COLO829 (cell line): ENCODE data around the gene DUS2.

Experiments
- DNase-seq: peaks from one replicate; pipeline ENCODE4 v3.0.0; 2012; ENCODE audit warnings: low spot score

Gene DUS2

GRCh38 chr16:68077866-68078700 is 55.0 kb downstream of the DUS2 start:
- DNase-seq = no peak

- DNase-seq = no peak
Measured at GRCh38 chr16:68078701-68079375, 55.8 kb downstream of the DUS2 start.

- no peak for DNase-seq
Measured at GRCh38 chr16:68079376-68079625, 56.2 kb downstream of the DUS2 start.

- no peak for DNase-seq
Measured at GRCh38 chr16:68079626-68080344, 56.7 kb downstream of the DUS2 start.

DNA sequence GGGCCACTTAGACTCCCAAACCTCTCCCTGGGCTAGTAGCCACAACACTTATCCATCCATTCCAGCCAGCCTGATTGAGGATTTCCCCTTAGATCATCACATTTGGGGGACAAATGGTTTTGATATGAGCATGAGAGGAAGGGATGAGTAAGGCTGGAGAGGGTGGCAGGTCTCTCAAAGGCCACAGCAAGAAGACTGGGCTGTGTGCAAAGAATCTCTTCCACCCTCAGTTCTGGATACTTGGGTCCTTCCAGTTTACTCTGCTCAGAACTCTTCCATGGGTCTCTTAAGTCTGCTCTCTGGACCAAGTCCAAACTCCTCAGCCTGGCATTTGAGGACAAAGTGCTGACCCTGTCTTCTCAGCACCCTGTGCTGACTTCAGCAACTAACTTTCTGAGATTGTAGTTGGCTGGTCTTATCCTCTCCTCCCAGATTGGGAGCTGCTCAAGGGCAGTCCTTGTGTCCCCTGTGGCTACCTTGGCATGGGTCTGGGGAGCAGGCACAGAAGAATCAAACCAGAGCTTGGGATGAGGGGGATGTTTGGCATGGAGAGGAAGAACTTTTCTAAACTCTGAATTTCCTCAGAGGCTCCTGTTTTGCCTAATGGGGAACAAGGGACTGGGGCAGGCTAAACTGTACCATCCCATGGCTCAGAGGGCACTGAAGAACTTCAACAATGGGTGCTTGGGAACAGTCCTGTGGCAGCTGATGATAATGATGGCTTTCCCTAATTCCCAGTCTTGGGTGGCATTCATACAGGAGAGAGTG is 59.0 kb downstream of the DUS2 start:
- no peak for DNase-seq

DNA sequence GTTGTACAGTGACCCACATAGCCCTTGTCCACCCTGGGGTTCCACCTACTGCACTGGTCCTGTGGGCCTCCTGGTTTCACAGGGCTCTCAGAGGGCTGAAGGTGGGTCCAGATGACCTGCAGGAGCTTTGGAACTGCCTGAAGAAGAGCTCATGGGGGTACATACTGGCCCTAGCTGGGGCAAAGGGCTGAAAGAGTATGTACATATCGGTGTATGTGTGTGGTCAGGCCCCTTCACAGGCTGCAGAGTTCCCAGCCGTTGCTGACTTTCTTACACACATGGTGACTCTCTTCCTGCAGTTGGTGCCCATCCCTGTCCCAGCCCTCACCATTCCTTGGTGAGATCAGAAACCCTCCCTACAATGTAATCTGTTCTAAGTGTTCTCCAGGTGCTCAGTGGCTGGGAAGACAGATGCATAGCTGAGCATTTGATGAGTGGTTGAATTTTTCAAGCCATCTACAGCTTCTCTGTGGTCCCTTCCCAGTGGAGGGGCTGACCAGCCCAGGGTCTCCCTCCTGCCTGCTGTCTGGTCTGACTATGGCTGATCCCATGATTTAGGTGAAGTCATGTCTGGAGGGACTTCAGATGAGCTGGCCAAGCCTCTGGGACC is 59.6 kb downstream of the DUS2 start:
- no peak for DNase-seq

DNA sequence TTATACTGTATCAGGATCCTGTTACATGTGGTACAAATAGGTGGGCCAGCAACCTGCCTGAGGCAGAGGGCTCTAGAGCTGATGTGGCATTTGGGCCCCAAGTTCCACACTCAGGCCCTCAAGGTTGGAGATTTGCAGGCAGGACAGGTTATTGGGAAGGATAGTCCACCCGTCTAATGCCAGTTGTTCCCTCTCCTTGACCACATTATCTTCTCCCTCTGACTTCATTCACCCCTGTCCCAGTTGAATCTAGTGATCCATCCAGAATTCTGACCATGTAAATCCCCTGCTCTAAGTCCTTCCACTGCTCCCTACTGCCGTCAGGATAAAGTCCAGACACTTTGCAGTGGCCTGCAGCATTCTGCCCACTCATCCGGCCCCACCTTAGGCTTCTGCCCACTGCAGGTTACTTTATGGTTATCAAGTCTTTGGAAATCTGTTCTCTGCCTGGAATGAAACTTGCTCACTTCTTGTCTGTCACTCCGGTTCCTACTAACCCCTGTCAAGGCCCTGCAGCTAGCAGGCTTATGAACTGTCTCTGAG is 60.2 kb downstream of the DUS2 start:
- no peak for DNase-seq

DNA sequence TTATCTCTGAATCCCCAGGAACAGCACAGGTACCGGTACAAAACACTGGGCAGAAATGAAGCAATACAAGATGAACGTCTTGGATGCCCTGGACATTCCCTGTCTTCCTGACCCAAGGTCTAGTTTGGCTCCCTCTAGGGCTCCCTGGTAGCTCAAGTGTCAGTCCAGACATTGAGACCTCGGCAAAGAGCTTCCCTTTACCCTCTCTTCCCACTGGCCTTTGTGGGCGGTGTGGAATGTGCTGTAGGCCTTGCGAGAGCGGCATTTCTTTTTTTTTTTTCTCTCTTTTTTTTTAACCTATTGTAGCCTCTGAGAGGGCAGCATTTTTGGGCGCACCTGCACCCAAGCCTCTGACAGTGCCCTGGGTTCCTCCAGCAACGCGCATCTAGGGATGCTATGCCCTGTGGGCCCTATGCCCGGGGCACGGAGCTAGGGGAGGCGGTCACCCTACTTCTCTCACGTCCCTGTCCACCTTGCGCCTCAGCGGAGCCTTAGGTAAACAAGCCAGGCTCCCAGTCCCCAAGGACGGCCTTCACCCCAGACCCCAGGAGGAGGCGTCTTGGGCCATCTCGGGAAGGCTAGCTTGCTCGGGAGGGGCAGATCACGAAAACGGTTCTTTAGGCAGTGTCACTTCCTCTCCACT is 60.9 kb downstream of the DUS2 start:
- no peak for DNase-seq

DNA sequence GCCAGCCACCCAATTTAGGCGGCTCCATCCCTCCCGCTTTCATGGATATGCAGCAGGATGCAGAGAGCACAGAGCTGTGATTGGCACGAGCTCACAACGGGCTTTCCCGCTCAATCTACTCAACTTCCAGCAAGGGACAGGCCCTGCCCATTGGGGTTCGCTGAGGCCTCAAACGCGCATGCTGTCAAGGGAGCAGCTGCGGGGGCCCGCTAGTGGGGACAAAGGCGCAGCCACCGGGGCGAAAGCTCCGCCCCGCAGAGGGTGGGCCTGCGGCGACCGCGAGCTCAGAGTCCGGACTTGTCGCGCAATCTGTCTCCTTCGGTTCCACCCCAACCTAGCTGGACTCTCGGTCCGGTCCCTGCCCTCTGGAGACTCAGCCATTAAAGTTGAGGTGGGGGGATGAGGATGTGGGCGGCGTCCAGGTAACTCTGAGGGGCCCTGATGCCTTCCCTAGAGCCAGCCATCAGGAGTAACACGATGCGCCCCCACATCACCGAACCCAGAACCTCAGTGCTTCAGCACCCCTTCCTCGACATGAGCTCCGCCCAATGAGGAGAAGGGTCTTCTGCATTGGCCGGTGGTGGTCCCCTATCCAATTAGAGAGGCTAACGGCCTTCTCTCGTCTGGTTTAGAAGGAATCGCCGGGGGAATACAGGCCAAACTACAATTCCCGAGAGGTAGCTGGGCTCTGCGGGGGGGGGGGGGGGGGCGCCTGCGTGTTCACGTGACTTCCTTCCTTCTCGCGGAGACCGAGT is 61.6 kb downstream of the DUS2 start:
- DNase-seq = no peak

- DNase-seq = peak; percentile 89
Measured at GRCh38 chr16:68085259-68086071, 62.4 kb downstream of the DUS2 start, which contains the start of gene NFATC3. Gene NFATC3 (plus strand): TSS chr16:68085370. CDS start chr16:68085682, 312 bp downstream.

GRCh38 chr16:68086336-68086841 is 63.3 kb downstream of the DUS2 start:
- no peak for DNase-seq

DNA sequence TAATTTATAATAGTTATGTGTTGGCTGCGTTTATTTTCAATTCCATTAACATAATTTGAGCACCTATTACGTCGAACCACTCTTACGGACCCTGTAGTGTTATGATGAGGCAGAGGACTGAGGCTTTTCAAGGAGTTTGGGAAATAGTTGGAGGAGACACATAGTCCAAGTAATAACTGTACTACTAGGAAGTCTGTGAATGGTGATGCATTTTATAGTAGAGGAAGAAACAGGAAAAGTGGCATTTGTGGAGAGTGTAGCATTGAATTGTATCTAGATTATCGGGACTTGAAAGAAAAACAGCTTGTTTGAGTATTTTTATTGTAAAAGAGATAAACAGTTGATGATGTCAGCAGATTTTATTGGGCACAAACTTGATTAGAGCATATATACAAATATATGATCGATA is 63.8 kb downstream of the DUS2 start:
- DNase-seq = no peak

DNA sequence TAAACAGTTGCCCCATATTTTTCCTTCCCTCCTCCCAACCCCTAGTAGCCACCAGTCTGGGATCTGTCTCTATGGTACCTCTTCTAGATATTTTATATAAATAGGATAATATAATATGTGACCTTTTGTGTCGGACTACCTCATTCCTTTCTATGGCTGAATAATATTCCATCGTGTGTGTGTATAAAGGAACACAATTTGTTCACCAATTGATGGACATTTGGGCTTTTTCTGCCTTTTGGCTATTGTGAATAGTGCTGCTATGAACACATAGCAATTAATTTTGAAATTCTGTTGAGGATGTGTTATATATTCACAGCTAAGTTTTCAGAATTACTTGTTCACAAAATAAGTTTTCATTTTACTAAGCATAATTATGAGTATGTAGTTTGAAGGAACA is 64.6 kb downstream of the DUS2 start:
- DNase-seq = no peak

GRCh38 chr16:68088130-68088972 is 65.3 kb downstream of the DUS2 start:
- no peak for DNase-seq

- DNase-seq = no peak
Measured at GRCh38 chr16:68089067-68089466, 66.0 kb downstream of the DUS2 start.

DNA sequence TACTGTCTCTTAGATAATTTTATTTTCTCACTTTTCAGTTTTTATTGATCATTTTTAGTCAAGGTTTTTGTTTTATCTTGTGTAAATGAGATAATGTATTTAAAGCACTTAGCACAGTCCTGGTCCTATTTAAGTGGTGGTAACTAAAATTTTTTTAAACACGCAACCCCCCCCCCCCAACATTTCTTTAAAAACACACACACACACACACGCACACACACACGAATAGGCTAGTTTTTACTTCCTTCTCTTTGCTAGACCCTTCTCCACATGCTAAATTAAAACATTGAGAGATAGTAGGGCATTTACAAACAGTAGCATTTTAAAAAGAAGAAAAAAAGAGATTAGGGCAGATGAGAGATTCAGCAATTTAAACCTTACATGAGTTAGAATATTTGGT is 67.0 kb downstream of the DUS2 start:
- no peak for DNase-seq

DNA sequence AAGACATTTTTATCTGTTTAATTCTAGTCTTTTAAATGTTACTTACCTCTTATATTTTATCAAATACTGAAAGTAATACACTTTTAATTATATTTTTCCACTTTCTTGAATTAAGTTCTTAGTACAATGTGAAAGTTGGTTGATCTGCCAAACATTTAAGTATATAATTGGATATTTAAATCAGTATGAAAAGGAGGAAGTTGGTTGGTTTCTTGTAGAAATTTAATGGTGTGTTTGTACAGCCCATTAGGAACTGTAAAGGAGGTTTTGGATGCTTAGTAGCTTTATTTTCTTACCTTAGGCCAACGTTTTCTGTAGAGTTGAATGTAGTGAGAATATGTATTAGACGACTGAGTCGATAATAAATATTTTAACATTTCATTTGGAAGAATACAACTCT is 67.4 kb downstream of the DUS2 start:
- DNase-seq = no peak
